Calu3 (cell line): Measurements from ENCODE around the gene USB1. TPM values are rescaled to one million over a fixed set of nuclear protein-coding genes. Genes with fewer than 3 reads are reported as not detected.

Experiments used
- BruUV-seq: library from RNA; stranded (reverse); fragments of 400-500 nt; replicated peaks from 2 replicates; lab custom pipeline; 2021; lab: Mats Ljungman, UMichigan
- CTCF ChIA-PET: fragments of 300-600 bp; sonication (Branson Sonifier 250); formaldehyde crosslinking; loops from one replicate; lab custom pipeline; 2022; ENCODE audit warnings: antibody characterized with exemption; lab: Charles Lee
- DNase-seq: peaks from one replicate; pipeline ENCODE4 v3.0.0; 2022
- H3K27ac Mint-ChIP-seq: one replicate; pipeline ENCODE4 v1.8.0; 2022; ENCODE audit warnings: mixed read lengths; ENCODE audit not compliant: unreplicated experiment
- H3K27me3 Mint-ChIP-seq: one replicate; pipeline ENCODE4 v1.8.0; 2022; ENCODE audit warnings: mixed read lengths; ENCODE audit not compliant: unreplicated experiment
- H3K36me3 Mint-ChIP-seq: one replicate; pipeline ENCODE4 v1.8.0; 2022; ENCODE audit warnings: mild to moderate bottlenecking, moderate library complexity, mixed read lengths; ENCODE audit not compliant: insufficient read depth, unreplicated experiment
- H3K4me1 Mint-ChIP-seq: one replicate; pipeline ENCODE4 v1.8.0; 2022; ENCODE audit warnings: mild to moderate bottlenecking, low read depth, mixed read lengths; ENCODE audit not compliant: unreplicated experiment
- H3K4me3 Mint-ChIP-seq: one replicate; pipeline ENCODE4 v1.8.0; 2022; ENCODE audit warnings: mild to moderate bottlenecking, low read depth, moderate library complexity, mixed read lengths; ENCODE audit not compliant: unreplicated experiment
- H3K9me3 Mint-ChIP-seq: one replicate; pipeline ENCODE4 v1.8.0; 2022; ENCODE audit warnings: low read depth, mixed read lengths; ENCODE audit not compliant: unreplicated experiment
- intact Hi-C: fragments of 100-400 bp; cut with micrococcal nuclease; formaldehyde crosslinking; loops from one replicate; pipeline ENCODE4 v1.10.0; 2022; ENCODE audit not compliant: unreplicated experiment
- total RNA-seq: library from RNA; stranded (reverse); gene quantifications from 2 replicates; pipeline ENCODE4 v1.2.3, GENCODE V29; 2022
- TF ChIP-seq, protein P1 (sequence below): fragments of 200-600 bp; IDR thresholded peaks from one replicate; pipeline ENCODE4 v1.8.0; 2022; ENCODE audit warnings: antibody characterized with exemption; ENCODE audit not compliant: unreplicated experiment

Gene USB1
- total RNA-seq, 1 experiment from 2014 or later, result 59.3 TPM

DNA sequence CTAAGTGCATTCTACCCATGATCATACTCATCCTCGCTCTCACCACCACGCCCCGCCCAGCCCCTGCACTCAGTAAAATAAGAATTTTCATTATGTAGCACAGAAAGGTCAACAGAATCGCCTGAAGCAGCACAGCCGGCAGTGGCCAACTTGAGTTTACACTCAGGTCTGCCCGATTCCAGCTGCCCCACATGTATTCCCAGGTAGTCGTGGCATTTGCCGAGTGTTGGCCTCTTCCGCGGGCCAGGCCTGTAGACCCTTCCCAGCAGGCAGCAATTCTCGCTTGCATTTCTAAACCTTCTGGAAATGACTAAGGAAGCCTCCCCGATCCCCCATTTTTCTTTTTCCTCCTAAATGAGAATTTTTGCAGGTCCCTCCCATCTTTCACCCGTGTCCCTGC, 30.9 kb upstream of the USB1 start:
- Mint-ChIP-seq H3K27me3 (peaks cover 52% of the 10 kb centered on the region), H3K4me1 (no peaks in the 10 kb centered on the region), H3K36me3 (no peaks in the 10 kb centered on the region), H3K4me3 (no peak overlapping the region), H3K9me3 (no peaks in the 10 kb centered on the region), H3K27ac (no peak overlapping the region)
- TF ChIP-seq, protein P1, sequence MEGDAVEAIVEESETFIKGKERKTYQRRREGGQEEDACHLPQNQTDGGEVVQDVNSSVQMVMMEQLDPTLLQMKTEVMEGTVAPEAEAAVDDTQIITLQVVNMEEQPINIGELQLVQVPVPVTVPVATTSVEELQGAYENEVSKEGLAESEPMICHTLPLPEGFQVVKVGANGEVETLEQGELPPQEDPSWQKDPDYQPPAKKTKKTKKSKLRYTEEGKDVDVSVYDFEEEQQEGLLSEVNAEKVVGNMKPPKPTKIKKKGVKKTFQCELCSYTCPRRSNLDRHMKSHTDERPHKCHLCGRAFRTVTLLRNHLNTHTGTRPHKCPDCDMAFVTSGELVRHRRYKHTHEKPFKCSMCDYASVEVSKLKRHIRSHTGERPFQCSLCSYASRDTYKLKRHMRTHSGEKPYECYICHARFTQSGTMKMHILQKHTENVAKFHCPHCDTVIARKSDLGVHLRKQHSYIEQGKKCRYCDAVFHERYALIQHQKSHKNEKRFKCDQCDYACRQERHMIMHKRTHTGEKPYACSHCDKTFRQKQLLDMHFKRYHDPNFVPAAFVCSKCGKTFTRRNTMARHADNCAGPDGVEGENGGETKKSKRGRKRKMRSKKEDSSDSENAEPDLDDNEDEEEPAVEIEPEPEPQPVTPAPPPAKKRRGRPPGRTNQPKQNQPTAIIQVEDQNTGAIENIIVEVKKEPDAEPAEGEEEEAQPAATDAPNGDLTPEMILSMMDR, result no peak
- CTCF ChIA-PET, result interaction anchor here (1.3 kb wide), 1 partner anchor 10 kb away, joined by 3 read pairs; no protein-coding TSS in a partner anchor
- no peak for DNase-seq
- intact Hi-C loops, result no loop called here
- BruUV-seq, result no TSS peak

GRCh38 chr16:57970970-57971369, 30.2 kb upstream of the USB1 start, which contains the start of gene CNGB1:
Gene CNGB1 (minus strand): TSS chr16:57971128. CDS start chr16:57967286, 3,842 bp downstream.
- Mint-ChIP-seq H3K4me3 (no peak within 1 kb of the TSS), H3K27ac (no peak within 1 kb of the TSS), H3K4me1 (no peaks in the 10 kb centered on the region), H3K36me3 (no peaks in the 10 kb centered on the region), H3K27me3 (peaks cover 48% of the 10 kb centered on the region), H3K9me3 (no peaks in the 10 kb centered on the region)
- CTCF ChIA-PET, result interaction anchor here (0.9 to 1.3 kb wide), 2 partner anchors 9 to 27 kb away, joined by 3 read pairs; no protein-coding TSS in a partner anchor
- no TSS peak for BruUV-seq
- no peak for DNase-seq
- intact Hi-C loops, result no loop called here
- TF ChIP-seq, protein P1, result no peak

GRCh38 chr16:57971848-57972247, 29.4 kb upstream of the USB1 start:
- intact Hi-C loops, result no loop called here
- Mint-ChIP-seq H3K4me1 (no peaks in the 10 kb centered on the region), H3K27ac (no peak overlapping the region), H3K9me3 (no peaks in the 10 kb centered on the region), H3K27me3 (peaks cover 48% of the 10 kb centered on the region), H3K4me3 (no peak overlapping the region), H3K36me3 (no peaks in the 10 kb centered on the region)
- BruUV-seq, result no TSS peak
- CTCF ChIA-PET, result interaction anchor here (0.9 kb wide), 1 partner anchor 28 kb away, joined by 3 read pairs; no protein-coding TSS in a partner anchor
- no peak for DNase-seq
- TF ChIP-seq, protein P1, result no peak

GRCh38 chr16:57972306-57972705, 28.9 kb upstream of the USB1 start:
- H3K36me3 Mint-ChIP-seq, result no peaks in the 10 kb centered on the region
- CTCF ChIA-PET, result no interaction called here
- no peaks in the 10 kb centered on the region for H3K4me1 Mint-ChIP-seq
- no peak overlapping the region for H3K4me3 Mint-ChIP-seq
- intact Hi-C loops, result no loop called here
- H3K27me3 Mint-ChIP-seq, result peaks cover 48% of the 10 kb centered on the region
- DNase-seq, result no peak
- H3K27ac Mint-ChIP-seq, result no peak overlapping the region
- no TSS peak for BruUV-seq
- TF ChIP-seq, protein P1, result no peak
- no peaks in the 10 kb centered on the region for H3K9me3 Mint-ChIP-seq
